Central memory CD4-positive, alpha-beta T cell (primary cell): Measurements from ENCODE around the gene PGS1.

ENCODE experiments used
- DNase-seq: peaks from one replicate; pipeline ENCODE4 v3.0.0; 2022

Gene PGS1

GRCh38 chr17:78347453-78347852 lies 31.0 kb upstream of the PGS1 start:
- no peak for DNase-seq

GRCh38 chr17:78348055-78348770 lies 30.2 kb upstream of the PGS1 start:
- no peak for DNase-seq

- DNase-seq = no peak
These were observed 28.4 kb upstream of the PGS1 start for GRCh38 chr17:78349891-78350642.

DNA sequence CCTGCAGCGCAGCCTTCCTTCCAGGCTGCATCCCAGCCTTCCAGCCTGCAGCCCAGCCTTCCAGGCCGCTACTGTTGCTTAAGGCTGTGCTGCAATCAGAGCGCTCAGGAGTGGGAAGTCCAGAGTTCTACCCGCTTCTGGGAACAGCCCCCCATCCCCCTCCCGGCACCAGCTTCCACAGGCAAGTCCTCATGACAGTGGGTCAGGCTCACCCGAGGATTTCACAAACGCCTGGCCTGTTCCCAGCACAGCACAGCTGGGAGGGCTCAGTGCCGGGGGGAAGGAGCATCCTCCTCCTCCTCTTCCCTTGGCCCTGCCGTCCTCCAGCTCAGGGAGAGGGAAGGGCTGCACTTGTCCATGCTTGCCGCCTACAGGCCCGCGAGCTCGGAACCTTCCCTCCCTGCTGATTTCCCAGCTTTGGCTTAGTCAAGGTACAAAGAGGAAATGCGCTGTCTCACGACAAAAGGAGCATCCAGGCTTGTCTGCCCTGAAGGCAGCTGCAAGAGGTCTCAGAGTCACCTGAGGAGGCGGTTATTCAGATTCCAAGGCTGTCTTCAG lies 26.9 kb upstream of the PGS1 start:
- no peak for DNase-seq

DNA sequence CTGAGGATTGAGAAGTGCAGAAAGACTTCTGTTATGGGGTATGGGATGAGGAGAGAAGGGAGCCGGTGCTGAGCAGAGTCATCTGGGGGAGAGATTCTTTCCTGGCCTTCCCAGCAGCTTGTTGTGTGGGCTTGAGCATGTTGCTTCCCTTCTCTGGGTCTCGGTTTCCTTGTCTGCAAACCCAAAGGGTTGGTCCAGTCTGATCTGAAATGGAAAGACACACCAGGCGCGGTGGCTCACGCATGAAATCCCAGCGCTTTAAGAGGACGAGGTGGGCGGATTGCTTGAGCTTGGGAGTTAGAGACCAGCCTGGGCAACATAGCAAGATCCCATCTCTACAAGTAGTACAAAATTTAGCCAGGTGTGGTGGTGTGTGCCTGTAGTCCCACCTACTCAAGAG lies 24.6 kb upstream of the PGS1 start:
- no peak for DNase-seq

DNA sequence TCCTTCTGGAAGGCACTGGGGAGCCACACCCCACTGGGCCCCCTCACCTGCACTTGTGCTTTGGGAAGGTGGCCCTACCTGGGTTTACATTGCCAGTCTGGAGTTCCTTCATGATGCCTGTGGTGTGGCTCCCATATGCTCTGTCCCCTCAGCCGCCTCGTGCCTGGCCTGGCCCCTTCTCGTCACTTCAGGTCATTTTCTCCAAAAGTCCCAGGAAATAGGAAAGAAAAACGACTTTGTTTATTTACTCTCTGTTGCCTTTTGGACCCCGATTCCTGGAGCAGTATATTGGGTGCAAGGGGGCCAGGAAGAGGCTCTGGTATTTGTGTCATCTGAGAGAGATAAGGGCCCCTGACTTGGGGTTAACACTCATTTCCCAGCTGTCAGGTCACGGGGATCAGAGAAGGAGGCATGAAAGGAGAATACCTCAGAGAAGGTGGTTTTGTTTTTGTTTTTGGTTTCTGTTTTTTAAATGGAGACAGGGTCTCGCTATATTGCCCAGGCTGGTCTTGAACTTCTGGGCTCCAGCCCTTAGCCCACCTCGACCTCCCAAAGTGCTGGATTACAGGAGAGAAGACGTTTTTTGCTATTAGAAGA lies 23.3 kb upstream of the PGS1 start:
- DNase-seq = peak; percentile 54

DNA sequence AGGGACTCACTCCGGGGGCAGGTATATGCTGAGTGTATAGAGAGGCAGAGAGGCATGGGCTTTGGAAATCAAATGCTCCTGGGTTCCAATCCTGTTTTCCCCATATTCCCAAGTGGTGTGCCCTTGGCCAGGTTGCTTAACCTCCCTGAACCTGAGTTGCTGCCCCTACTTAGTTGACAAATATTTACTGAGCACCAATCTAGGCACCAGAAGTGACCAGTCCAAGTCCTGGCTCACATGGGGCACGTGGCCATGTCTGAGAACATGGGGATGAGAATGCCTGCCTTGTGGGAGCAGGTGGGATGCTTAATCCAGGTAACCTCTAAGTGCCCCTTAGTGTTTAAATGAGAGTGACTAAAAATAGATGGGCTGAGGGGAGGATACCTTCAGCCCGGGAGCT lies 22.7 kb upstream of the PGS1 start:
- DNase-seq = no peak

DNA sequence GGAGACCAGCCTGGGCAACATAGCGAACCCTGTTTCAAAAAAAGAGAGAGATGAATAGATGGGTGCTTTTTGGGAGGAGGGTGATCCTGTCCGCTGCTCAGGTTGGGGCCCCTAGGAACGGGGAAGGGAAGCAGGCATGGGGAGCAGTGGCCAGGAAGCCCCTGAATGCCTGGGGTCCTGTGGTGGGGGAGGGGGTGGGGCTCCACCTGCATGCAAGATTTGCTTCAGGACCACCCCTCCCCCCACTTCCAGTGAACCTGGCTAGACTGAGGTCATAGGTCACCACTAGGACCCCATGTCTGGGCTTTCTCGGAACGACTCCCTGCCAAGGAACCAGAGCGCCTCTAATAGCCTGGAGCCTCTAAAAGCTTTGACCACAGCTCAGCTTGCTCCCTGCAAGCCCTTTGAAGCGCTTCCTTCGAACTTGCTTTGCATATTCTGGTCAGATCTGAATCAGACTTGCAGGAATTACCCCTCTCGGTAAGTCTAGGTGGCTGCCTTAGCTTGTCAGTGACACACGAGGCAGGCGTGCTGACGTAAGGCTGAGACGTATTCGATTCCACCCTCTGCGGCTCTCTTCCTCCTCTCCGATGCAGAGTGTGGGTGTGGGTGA lies 22.2 kb upstream of the PGS1 start:
- DNase-seq = peak; percentile 96

DNA sequence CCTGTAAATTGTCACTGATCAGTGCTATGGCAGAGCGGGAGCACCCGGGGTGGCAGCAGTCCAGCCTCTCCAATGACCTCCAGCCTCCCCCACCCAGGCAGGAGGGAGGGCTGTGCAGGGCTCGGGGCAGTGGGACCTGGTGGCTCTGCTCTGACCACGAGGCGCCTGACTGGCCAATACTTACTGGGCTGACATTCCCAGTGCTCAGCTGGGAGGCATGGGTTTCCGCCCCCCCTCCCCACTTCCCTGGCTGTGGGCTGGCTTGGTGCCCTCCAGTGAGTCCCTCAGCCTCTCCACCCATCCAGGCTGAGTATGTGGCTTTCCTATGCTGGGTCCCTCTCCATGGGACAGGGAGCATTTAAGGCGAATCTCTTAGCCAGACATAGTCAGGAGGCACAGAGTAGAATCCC lies 21.3 kb upstream of the PGS1 start:
- no peak for DNase-seq

- DNase-seq = no peak
These were observed 20.5 kb upstream of the PGS1 start for GRCh38 chr17:78357672-78358537.

GRCh38 chr17:78358538-78359320 lies 19.7 kb upstream of the PGS1 start:
- DNase-seq = no peak

- DNase-seq = no peak
These were observed 19.0 kb upstream of the PGS1 start for GRCh38 chr17:78359321-78359996.

DNA sequence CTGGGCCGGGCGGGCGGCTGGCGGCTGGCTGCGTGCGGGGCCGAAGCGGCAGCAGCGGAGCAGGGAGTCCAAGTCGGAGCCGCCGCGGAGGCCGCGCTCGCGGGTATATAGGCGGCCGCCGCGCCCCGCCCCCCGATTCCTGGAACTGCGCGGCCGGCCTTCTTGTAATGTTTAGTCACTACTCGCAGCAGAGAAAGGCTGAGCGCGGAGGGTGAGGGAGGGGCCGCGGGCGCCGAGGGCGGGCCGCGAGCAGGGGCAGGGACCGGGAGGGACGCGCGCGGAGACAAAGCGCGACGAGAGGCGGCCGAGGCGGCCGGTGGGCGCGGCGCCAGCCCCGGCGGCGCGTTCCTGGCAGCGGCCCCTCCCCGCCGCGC lies 18.5 kb upstream of the PGS1 start, which contains the start of gene SOCS3:
TSS of gene SOCS3 (minus strand) at position 81 of the 374 bp plus-strand sequence. CDS start 982 bp downstream, outside the sequence.
- peak; percentile 97 for DNase-seq

GRCh38 chr17:78360371-78361224 lies 17.9 kb upstream of the PGS1 start:
- peak; percentile 80 for DNase-seq

DNA sequence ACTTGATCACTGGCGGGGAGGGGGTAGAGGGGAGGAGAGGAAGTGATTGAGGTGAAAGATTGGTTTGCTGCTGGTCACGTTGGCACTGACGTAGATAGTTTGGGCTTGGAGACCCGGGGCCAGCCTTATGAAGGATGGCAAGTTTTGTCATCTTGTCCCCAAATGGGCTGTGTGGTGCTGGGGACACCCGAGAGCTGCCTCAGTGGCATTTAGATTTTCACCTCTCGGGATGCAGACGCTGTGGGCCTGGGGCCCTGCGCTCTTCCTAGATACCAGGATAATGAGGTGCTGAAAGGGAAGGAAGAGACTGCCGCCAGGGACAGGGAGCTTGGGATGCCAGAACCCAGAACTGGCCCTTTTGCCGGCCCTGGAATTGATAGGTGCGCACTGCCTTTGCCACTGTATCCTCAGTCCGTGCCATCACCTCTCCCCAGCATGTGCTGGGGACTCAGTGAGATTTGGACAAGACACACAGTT lies 17.2 kb upstream of the PGS1 start:
- no peak for DNase-seq

DNA sequence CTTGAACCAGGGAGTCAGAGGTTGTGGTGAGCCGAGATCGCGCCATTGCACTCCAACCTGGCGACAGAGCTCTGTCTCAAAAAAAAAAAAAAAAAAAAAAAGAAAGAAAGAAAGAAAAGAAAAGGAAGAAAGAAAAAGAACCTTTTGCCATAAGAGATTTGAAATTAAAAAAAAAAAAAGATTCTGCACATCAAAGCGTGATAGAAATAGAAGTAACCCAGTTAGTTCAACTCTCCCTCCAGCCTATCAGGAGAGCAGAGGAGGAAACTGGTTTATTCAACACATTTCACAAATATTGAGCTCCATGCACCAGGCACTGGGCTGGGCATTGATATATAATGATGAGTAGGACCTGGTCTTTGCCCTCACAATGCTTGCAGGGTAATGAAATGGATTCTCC lies 16.2 kb upstream of the PGS1 start:
- no peak for DNase-seq

DNA sequence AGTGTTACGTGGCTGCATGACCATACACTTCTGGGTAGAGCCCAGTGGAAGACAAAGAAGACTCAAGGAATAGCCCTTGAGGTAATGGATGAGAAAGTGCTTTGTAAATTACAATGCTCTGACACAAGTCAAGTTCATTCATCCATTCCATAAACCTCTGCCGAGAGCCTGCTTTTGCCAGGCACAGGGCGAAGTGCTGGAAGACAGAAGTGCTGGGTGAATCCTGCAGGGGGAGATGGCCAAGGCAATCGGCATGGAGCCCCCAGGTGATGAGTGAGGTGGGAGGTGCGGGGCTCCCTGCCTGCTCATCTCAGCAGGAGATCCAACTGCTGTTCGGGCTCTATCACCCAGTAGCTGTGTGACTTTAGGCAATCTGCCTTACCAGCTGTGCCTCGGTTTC lies 15.8 kb upstream of the PGS1 start:
- no peak for DNase-seq

- no peak for DNase-seq
These were observed 13.8 kb upstream of the PGS1 start for GRCh38 chr17:78364436-78365281.
